Measurements from ENCODE around the gene TRERF1. TPM values are rescaled to one million over a fixed set of nuclear protein-coding genes. Genes with fewer than 3 reads are reported as not detected.
A peak's percentile ranks its signal among the peaks of the same experiment; 100 is the strongest.

TRERF1 gene
- total RNA-seq, 2 donors from 2014 or later = 9.5 to 34.8 TPM

- H3K36me3 ChIP-seq = no peaks in the 10 kb centered on the region
Measured at GRCh38 chr6:42230345-42231321, 221.1 kb downstream of the TRERF1 start.

GRCh38 chr6:42229506-42230119, 222.1 kb downstream of the TRERF1 start:
- intact Hi-C loops (cut with DNase I) = loop anchor here (10.0 kb wide), 1 partner anchor 305 kb away; the partner anchor contains the start of genes BYSL and MED20
- 65% methylated on average over 6 of the region's 6 CpGs for WGBS
- Histone ChIP-seq H3K4me3 (no peak overlapping the region), H3K9me3 (no peaks in the 10 kb centered on the region), H3K27ac (no peak overlapping the region), H3K36me3 (no peaks in the 10 kb centered on the region), H3K27me3 (replicated peaks; ENCODE audit: insufficient read depth) (no peaks in the 10 kb centered on the region), H3K4me1 (replicated peaks) (no peaks in the 10 kb centered on the region)
- TF ChIP-seq POLR2A (IDR thresholded peaks at IDR 0.05) (no peak), POLR2AphosphoS5 (IDR thresholded peaks at IDR 0.05) (no peak)
- TF ChIP-seq, protein P1, sequence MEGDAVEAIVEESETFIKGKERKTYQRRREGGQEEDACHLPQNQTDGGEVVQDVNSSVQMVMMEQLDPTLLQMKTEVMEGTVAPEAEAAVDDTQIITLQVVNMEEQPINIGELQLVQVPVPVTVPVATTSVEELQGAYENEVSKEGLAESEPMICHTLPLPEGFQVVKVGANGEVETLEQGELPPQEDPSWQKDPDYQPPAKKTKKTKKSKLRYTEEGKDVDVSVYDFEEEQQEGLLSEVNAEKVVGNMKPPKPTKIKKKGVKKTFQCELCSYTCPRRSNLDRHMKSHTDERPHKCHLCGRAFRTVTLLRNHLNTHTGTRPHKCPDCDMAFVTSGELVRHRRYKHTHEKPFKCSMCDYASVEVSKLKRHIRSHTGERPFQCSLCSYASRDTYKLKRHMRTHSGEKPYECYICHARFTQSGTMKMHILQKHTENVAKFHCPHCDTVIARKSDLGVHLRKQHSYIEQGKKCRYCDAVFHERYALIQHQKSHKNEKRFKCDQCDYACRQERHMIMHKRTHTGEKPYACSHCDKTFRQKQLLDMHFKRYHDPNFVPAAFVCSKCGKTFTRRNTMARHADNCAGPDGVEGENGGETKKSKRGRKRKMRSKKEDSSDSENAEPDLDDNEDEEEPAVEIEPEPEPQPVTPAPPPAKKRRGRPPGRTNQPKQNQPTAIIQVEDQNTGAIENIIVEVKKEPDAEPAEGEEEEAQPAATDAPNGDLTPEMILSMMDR (IDR thresholded peaks at IDR 0.05) = no peak
- no peak for DNase-seq (ENCODE audit: low spot score)

More at GRCh38 chr6:42230345-42231321, 221.1 kb downstream of the TRERF1 start:
- WGBS = 72% methylated on average over 8 of the region's 8 CpGs
- Histone ChIP-seq H3K4me3 (no peak overlapping the region), H3K4me1 (replicated peaks) (no peaks in the 10 kb centered on the region), H3K27ac (no peak overlapping the region), H3K9me3 (no peaks in the 10 kb centered on the region), H3K27me3 (replicated peaks; ENCODE audit: insufficient read depth) (no peaks in the 10 kb centered on the region)
- no peak for DNase-seq (ENCODE audit: low spot score)
- TF ChIP-seq POLR2AphosphoS5 (IDR thresholded peaks at IDR 0.05) (no peak), POLR2A (IDR thresholded peaks at IDR 0.05) (no peak)
- TF ChIP-seq, protein P1 (IDR thresholded peaks at IDR 0.05) = peak in 1 of 4 experiments; percentile 35
- intact Hi-C loops (cut with DNase I) = no loop called here

- TF ChIP-seq, protein P1 (IDR thresholded peaks at IDR 0.05) = no peak
- no peak for TF ChIP-seq POLR2A (IDR thresholded peaks at IDR 0.05)
- TF ChIP-seq POLR2AphosphoS5 (IDR thresholded peaks at IDR 0.05) = no peak
- no peaks in the 10 kb centered on the region for H3K4me1 ChIP-seq (replicated peaks)
- H3K27me3 ChIP-seq (replicated peaks; ENCODE audit: insufficient read depth) = no peaks in the 10 kb centered on the region
- no peaks in the 10 kb centered on the region for H3K36me3 ChIP-seq
- H3K9me3 ChIP-seq = no peaks in the 10 kb centered on the region
- H3K4me3 ChIP-seq = no peak overlapping the region
- WGBS = 90% methylated on average over 15 of the region's 15 CpGs
- no peak for DNase-seq (ENCODE audit: low spot score)
- intact Hi-C loops (cut with DNase I) = loop anchor here (10.0 kb wide), 1 partner anchor 304 kb away; the partner anchor contains the start of genes BYSL and MED20
- no peak overlapping the region for H3K27ac ChIP-seq
Measured at GRCh38 chr6:42228305-42228704, 223.4 kb downstream of the TRERF1 start.

DNA sequence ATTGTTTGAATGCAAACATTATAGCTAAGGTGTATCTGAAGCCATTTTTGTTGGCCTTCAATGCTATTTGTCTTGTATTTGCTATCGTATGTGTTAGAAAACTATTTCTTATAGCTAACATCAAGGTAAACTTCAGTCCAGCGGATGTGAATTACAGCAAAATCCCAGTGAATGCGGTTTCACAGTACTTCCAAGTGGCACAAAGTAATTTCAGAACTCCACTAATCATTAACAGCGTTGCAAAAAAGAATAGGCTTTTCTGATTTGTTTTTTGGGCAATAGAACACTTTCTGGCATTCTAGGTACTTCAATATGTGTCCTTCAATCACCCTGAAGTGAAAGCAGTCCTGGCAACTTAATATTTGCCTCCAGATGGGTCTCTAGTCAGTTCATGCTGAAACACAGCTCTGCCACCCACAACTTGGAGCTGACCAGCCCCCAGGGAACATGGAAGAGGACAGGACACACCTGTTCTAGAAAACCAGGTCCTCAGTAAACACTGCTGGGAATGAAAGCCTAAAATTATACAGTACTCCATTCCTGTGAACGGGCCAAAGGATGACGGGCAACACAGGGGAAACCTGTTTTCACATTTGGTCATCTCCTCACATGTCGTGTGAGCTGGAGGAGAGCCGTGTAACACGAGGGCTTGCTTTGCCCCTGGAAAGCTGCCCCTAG, 224.4 kb downstream of the TRERF1 start:
- intact Hi-C loops (cut with DNase I) = loop anchor here (10.0 kb wide), 1 partner anchor 303 kb away; the partner anchor contains the start of genes BYSL and MED20
- Histone ChIP-seq H3K27me3 (replicated peaks; ENCODE audit: insufficient read depth) (no peaks in the 10 kb centered on the region), H3K4me1 (replicated peaks) (no peaks in the 10 kb centered on the region), H3K9me3 (no peaks in the 10 kb centered on the region), H3K4me3 (no peak overlapping the region), H3K27ac (peak overlapping the region; percentile 29 to 46), H3K36me3 (no peaks in the 10 kb centered on the region)
- peak; percentile 36 for DNase-seq (ENCODE audit: low spot score)
- TF ChIP-seq POLR2A (IDR thresholded peaks at IDR 0.05) (no peak), POLR2AphosphoS5 (IDR thresholded peaks at IDR 0.05) (peak; percentile 56)
- TF ChIP-seq, protein P1 (IDR thresholded peaks at IDR 0.05) = peak in 1 of 4 experiments; percentile 2
- 37% methylated on average over 9 of the region's 9 CpGs for WGBS

All from prostate gland (tissue), 2 donors.